Measurements from ENCODE around the gene TMEM212.
"Not testable (repeated sequence)": the region's sequence is repeated elsewhere in the genome, so short reads cannot be mapped to it uniquely, and the experiment has no call there.

Gene TMEM212

GRCh38 chr3:171850960-171851659 lies 8.0 kb downstream of the TMEM212 start:
- Histone ChIP-seq H3K27me3 (ENCODE audit: control insufficient read depth in 1 of 2, insufficient read depth in 1 of 2, low read length in 2 of 2) (no peaks in the 10 kb centered on the region), H3K9me3 (ENCODE audit: control insufficient read depth, low read length) (peaks cover 6% of the 10 kb centered on the region), H3K4me3 (ENCODE audit: insufficient read depth in 1 of 2, low read depth in 1 of 2, low read length in 2 of 2) (no peak overlapping the region), H2BK15ac (ENCODE audit: low read depth, poor library complexity, severe bottlenecking) (no peak overlapping the region), H3K4me2 (ENCODE audit: low read length, poor library complexity, severe bottlenecking) (no peak overlapping the region), H3K36me3 (ENCODE audit: control insufficient read depth in 1 of 2, insufficient read depth in 2 of 2, low read depth in 1 of 2, low read length in 2 of 2) (no peaks in the 10 kb centered on the region), H2AFZ (ENCODE audit: low read depth, low read length) (no peak overlapping the region), H3K23ac (ENCODE audit: low read length in 2 of 2) (no peak overlapping the region), H3K14ac (ENCODE audit: low read length in 2 of 2) (no peak overlapping the region), H3K27ac (ENCODE audit: low read length, poor library complexity, severe bottlenecking) (no peak overlapping the region), H3K79me1 (replicated peaks; ENCODE audit: low read length, poor library complexity, severe bottlenecking) (no peaks in the 10 kb centered on the region), H4K8ac (ENCODE audit: low read length) (no peak overlapping the region), H3K9ac (ENCODE audit: low read length) (no peak overlapping the region), H3K4me1 (ENCODE audit: control insufficient read depth, insufficient read depth, low read depth, low read length) (no peaks in the 10 kb centered on the region), H4K91ac (ENCODE audit: low read length) (no peak overlapping the region), H3K18ac (ENCODE audit: low read depth in 1 of 2, low read length in 2 of 2) (no peak overlapping the region), H2BK5ac (ENCODE audit: low read depth, low read length, poor library complexity, severe bottlenecking) (no peak overlapping the region), H2BK12ac (ENCODE audit: low read length in 2 of 2) (no peak overlapping the region), H2BK120ac (ENCODE audit: low read depth, low read length) (no peak overlapping the region), H2AK5ac (ENCODE audit: low read length, severe bottlenecking) (no peak overlapping the region), H3K4ac (ENCODE audit: low read depth in 1 of 2, low read length in 2 of 2) (no peak overlapping the region)
- WGBS = 74% methylated on average over 6 of the region's 6 CpGs
- DNase-seq = no peak

GRCh38 chr3:171851660-171852058 lies 8.5 kb downstream of the TMEM212 start:
- H3K4me3 ChIP-seq (ENCODE audit: insufficient read depth in 1 of 2, low read depth in 1 of 2, low read length in 2 of 2) = no peak overlapping the region
- no peak overlapping the region for H2BK12ac ChIP-seq (ENCODE audit: low read length in 2 of 2)
- no peak overlapping the region for H3K4ac ChIP-seq (ENCODE audit: low read depth in 1 of 2, low read length in 2 of 2)
- no peak overlapping the region for H4K91ac ChIP-seq (ENCODE audit: low read length)
- DNase-seq = peak; percentile 87
- no peak overlapping the region for H2AFZ ChIP-seq (ENCODE audit: low read depth, low read length)
- WGBS = 21% methylated on average over 5 of the region's 5 CpGs
- no peak overlapping the region for H4K8ac ChIP-seq (ENCODE audit: low read length)
- H2BK5ac ChIP-seq (ENCODE audit: low read depth, low read length, poor library complexity, severe bottlenecking) = no peak overlapping the region
- H3K14ac ChIP-seq (ENCODE audit: low read length in 2 of 2) = no peak overlapping the region
- H2BK15ac ChIP-seq (ENCODE audit: low read depth, poor library complexity, severe bottlenecking) = no peak overlapping the region
- no peak overlapping the region for H3K18ac ChIP-seq (ENCODE audit: low read depth in 1 of 2, low read length in 2 of 2)
- H3K36me3 ChIP-seq (ENCODE audit: control insufficient read depth in 1 of 2, insufficient read depth in 2 of 2, low read depth in 1 of 2, low read length in 2 of 2) = no peaks in the 10 kb centered on the region
- H2BK120ac ChIP-seq (ENCODE audit: low read depth, low read length) = no peak overlapping the region
- no peak overlapping the region for H3K23ac ChIP-seq (ENCODE audit: low read length in 2 of 2)
- no peak overlapping the region for H3K9ac ChIP-seq (ENCODE audit: low read length)
- H3K4me1 ChIP-seq (ENCODE audit: control insufficient read depth, insufficient read depth, low read depth, low read length) = no peaks in the 10 kb centered on the region
- no peak overlapping the region for H3K27ac ChIP-seq (ENCODE audit: low read length, poor library complexity, severe bottlenecking)
- H3K79me1 ChIP-seq (replicated peaks; ENCODE audit: low read length, poor library complexity, severe bottlenecking) = no peaks in the 10 kb centered on the region
- no peak overlapping the region for H3K4me2 ChIP-seq (ENCODE audit: low read length, poor library complexity, severe bottlenecking)
- no peak overlapping the region for H2AK5ac ChIP-seq (ENCODE audit: low read length, severe bottlenecking)
- peaks cover 6% of the 10 kb centered on the region for H3K9me3 ChIP-seq (ENCODE audit: control insufficient read depth, low read length)
- no peaks in the 10 kb centered on the region for H3K27me3 ChIP-seq (ENCODE audit: control insufficient read depth in 1 of 2, insufficient read depth in 1 of 2, low read length in 2 of 2)

- no peak overlapping the region for H2AFZ ChIP-seq (ENCODE audit: low read depth, low read length)
- H3K4me1 ChIP-seq (ENCODE audit: control insufficient read depth, insufficient read depth, low read depth, low read length) = no peaks in the 10 kb centered on the region
- H2BK120ac ChIP-seq (ENCODE audit: low read depth, low read length) = no peak overlapping the region
- peaks cover 10% of the 10 kb centered on the region for H3K9me3 ChIP-seq (ENCODE audit: control insufficient read depth, low read length)
- no peak overlapping the region for H3K9ac ChIP-seq (ENCODE audit: low read length)
- 67% methylated on average over 1 of the region's 2 CpGs for WGBS
- no peak overlapping the region for H2BK5ac ChIP-seq (ENCODE audit: low read depth, low read length, poor library complexity, severe bottlenecking)
- no peaks in the 10 kb centered on the region for H3K79me1 ChIP-seq (replicated peaks; ENCODE audit: low read length, poor library complexity, severe bottlenecking)
- no peak overlapping the region for H3K27ac ChIP-seq (ENCODE audit: low read length, poor library complexity, severe bottlenecking)
- H3K4ac ChIP-seq (ENCODE audit: low read depth in 1 of 2, low read length in 2 of 2) = no peak overlapping the region
- no peak for DNase-seq
- H2BK15ac ChIP-seq (ENCODE audit: low read depth, poor library complexity, severe bottlenecking) = no peak overlapping the region
- no peak overlapping the region for H2AK5ac ChIP-seq (ENCODE audit: low read length, severe bottlenecking)
- H3K4me3 ChIP-seq (ENCODE audit: insufficient read depth in 1 of 2, low read depth in 1 of 2, low read length in 2 of 2) = no peak overlapping the region
- no peak overlapping the region for H4K91ac ChIP-seq (ENCODE audit: low read length)
- no peak overlapping the region for H3K4me2 ChIP-seq (ENCODE audit: low read length, poor library complexity, severe bottlenecking)
- H3K23ac ChIP-seq (ENCODE audit: low read length in 2 of 2) = no peak overlapping the region
- H3K18ac ChIP-seq (ENCODE audit: low read depth in 1 of 2, low read length in 2 of 2) = no peak overlapping the region
- H4K8ac ChIP-seq (ENCODE audit: low read length) = no peak overlapping the region
- no peak overlapping the region for H2BK12ac ChIP-seq (ENCODE audit: low read length in 2 of 2)
- no peaks in the 10 kb centered on the region for H3K27me3 ChIP-seq (ENCODE audit: control insufficient read depth in 1 of 2, insufficient read depth in 1 of 2, low read length in 2 of 2)
- no peak overlapping the region for H3K14ac ChIP-seq (ENCODE audit: low read length in 2 of 2)
- no peaks in the 10 kb centered on the region for H3K36me3 ChIP-seq (ENCODE audit: control insufficient read depth in 1 of 2, insufficient read depth in 2 of 2, low read depth in 1 of 2, low read length in 2 of 2)
These were observed 11.6 kb downstream of the TMEM212 start for GRCh38 chr3:171854649-171855305.

GRCh38 chr3:171858770-171859169 lies 15.6 kb downstream of the TMEM212 start:
- H3K9me3 ChIP-seq (ENCODE audit: control insufficient read depth, low read length); H2BK5ac ChIP-seq (ENCODE audit: low read depth, low read length, poor library complexity, severe bottlenecking); H2BK120ac ChIP-seq (ENCODE audit: low read depth, low read length); H3K14ac ChIP-seq (ENCODE audit: low read length in 2 of 2); H3K18ac ChIP-seq (ENCODE audit: low read depth in 1 of 2, low read length in 2 of 2); H3K23ac ChIP-seq (ENCODE audit: low read length in 2 of 2); H2BK12ac ChIP-seq (ENCODE audit: low read length in 2 of 2); H3K9ac ChIP-seq (ENCODE audit: low read length); H3K27me3 ChIP-seq (ENCODE audit: control insufficient read depth in 1 of 2, insufficient read depth in 1 of 2, low read length in 2 of 2); H2AFZ ChIP-seq (ENCODE audit: low read depth, low read length); H3K27ac ChIP-seq (ENCODE audit: low read length, poor library complexity, severe bottlenecking); H2BK15ac ChIP-seq (ENCODE audit: low read depth, poor library complexity, severe bottlenecking); H3K4me3 ChIP-seq (ENCODE audit: insufficient read depth in 1 of 2, low read depth in 1 of 2, low read length in 2 of 2); DNase-seq; H3K79me1 ChIP-seq (replicated peaks; ENCODE audit: low read length, poor library complexity, severe bottlenecking); H3K4me1 ChIP-seq (ENCODE audit: control insufficient read depth, insufficient read depth, low read depth, low read length); H4K8ac ChIP-seq (ENCODE audit: low read length); H3K4me2 ChIP-seq (ENCODE audit: low read length, poor library complexity, severe bottlenecking); H3K4ac ChIP-seq (ENCODE audit: low read depth in 1 of 2, low read length in 2 of 2); H4K91ac ChIP-seq (ENCODE audit: low read length); H2AK5ac ChIP-seq (ENCODE audit: low read length, severe bottlenecking); H3K36me3 ChIP-seq (ENCODE audit: control insufficient read depth in 1 of 2, insufficient read depth in 2 of 2, low read depth in 1 of 2, low read length in 2 of 2): not testable (repeated sequence)
- WGBS = 100% methylated on average over 1 of the region's 4 CpGs

Data from mesenchymal stem cell (in vitro differentiated cells and primary cell).